H1 (cell line): ENCODE data around the gene NIPAL3. TPM values are rescaled to one million over a fixed set of nuclear protein-coding genes. Genes with fewer than 3 reads are reported as not detected.

Experiments used
- CTCF ChIA-PET: fragments of 300-600 bp; sonication (Branson Sonifier 250); formaldehyde crosslinking; loops from one replicate; lab custom pipeline; 2021; ENCODE audit not compliant: partially characterized antibody; lab: Charles Lee
- POLR2A ChIA-PET: fragments of 300-600 bp; sonication (Branson Sonifier 250); formaldehyde crosslinking; loops from one replicate; lab custom pipeline; 2021; ENCODE audit warnings: inconsistent platforms; ENCODE audit not compliant: partially characterized antibody; lab: Charles Lee
- DNase-seq, 2 experiments: peaks; one replicate each; pipeline versions ENCODE4 v3.0.0 to v3.0.0-alpha.2; 2010 to 2022; ENCODE audit warnings: low spot score in 2 of 2, low read depth in 1 of 2, mixed read lengths in 1 of 2
- FAIRE-seq: peaks from 2 replicates; lab custom pipeline; 2011; peaks lifted over from hg19 to GRCh38; lab: Jason Lieb, UNC
- H2AFZ ChIP-seq: 2 replicates; pipeline ENCODE4 v1.8.1; 2012; ENCODE audit warnings: low read length, inconsistent platforms
- H2AK5ac ChIP-seq: 2 replicates; pipeline ENCODE4 v1.6.1; 2013; ENCODE audit warnings: low read depth, low read length
- H2BK120ac ChIP-seq: replicated peaks from 2 replicates; pipeline ENCODE3; 2013; ENCODE audit warnings: low read depth, low read length, inconsistent platforms
- H2BK12ac ChIP-seq: 2 replicates; pipeline ENCODE4 v1.6.1; 2013; ENCODE audit warnings: low read depth, low read length
- H2BK15ac ChIP-seq: 2 replicates; pipeline ENCODE4 v1.6.1; 2013; ENCODE audit warnings: low read length
- H2BK20ac ChIP-seq: 2 replicates; pipeline ENCODE4 v1.6.1; 2013; ENCODE audit warnings: low read length
- H2BK5ac ChIP-seq: 2 replicates; pipeline ENCODE4 v1.6.1; 2013; ENCODE audit warnings: low read depth, low read length
- H3K14ac ChIP-seq: 2 replicates; pipeline ENCODE4 v1.6.1; 2013; ENCODE audit warnings: inconsistent platforms; ENCODE audit not compliant: insufficient read length
- H3K18ac ChIP-seq: 2 replicates; pipeline ENCODE4 v1.6.1; 2013; ENCODE audit warnings: low read length; ENCODE audit errors: extremely low read depth
- H3K23ac ChIP-seq: 2 replicates; pipeline ENCODE4 v1.6.1; 2013; ENCODE audit warnings: inconsistent platforms; ENCODE audit not compliant: insufficient read length
- H3K23me2 ChIP-seq: 2 replicates; pipeline ENCODE4 v1.6.1; 2013; ENCODE audit warnings: low read depth, low read length
- H3K27ac ChIP-seq: 2 replicates; pipeline ENCODE4 v1.6.1; 2011; ENCODE audit warnings: low read depth, low read length, inconsistent platforms
- H3K27me3 ChIP-seq, 4 experiments: replicated peaks in 1 of 4; 1 replicate in 1 of 4; 2 replicates in 3 of 4; pipeline versions ENCODE4 v1.6.1 to v1.8.1; 2011 to 2013; ENCODE audit warnings: low read length in 3 of 4, mild to moderate bottlenecking in 3 of 4, inconsistent platforms in 2 of 4, mixed read lengths in 2 of 4, moderate library complexity in 1 of 4; ENCODE audit not compliant: control insufficient read depth in 3 of 4, insufficient read depth in 3 of 4; ENCODE audit errors: extremely low read depth in 1 of 4
- H3K36me3 ChIP-seq, 4 experiments: 2 replicates each; pipeline versions ENCODE4 v1.6.1 to v1.8.1; 2011 to 2013; ENCODE audit warnings: mild to moderate bottlenecking in 4 of 4, low read length in 3 of 4, moderate library complexity in 2 of 4, control low read depth in 1 of 4, inconsistent platforms in 1 of 4; ENCODE audit not compliant: insufficient read depth in 4 of 4, control insufficient read depth in 2 of 4
- H3K4ac ChIP-seq: replicated peaks from 2 replicates; pipeline ENCODE3; 2013; ENCODE audit warnings: low read length, low read depth, mixed read lengths, inconsistent platforms; ENCODE audit not compliant: insufficient read length
- H3K4me1 ChIP-seq, 4 experiments: replicated peaks in 1 of 4; 1 replicate in 1 of 4; 2 replicates in 3 of 4; pipeline versions ENCODE4 v1.6.1 to v1.8.1; 2011 to 2013; ENCODE audit warnings: low read length in 3 of 4, inconsistent platforms in 2 of 4, mixed read lengths in 1 of 4; ENCODE audit not compliant: insufficient read depth in 4 of 4, control insufficient read depth in 3 of 4
- H3K4me2 ChIP-seq, 2 experiments: 2 replicates each; pipeline versions ENCODE4 v1.6.1 to v1.8.1; 2011 to 2013; ENCODE audit warnings: low read depth in 2 of 2, low read length in 2 of 2, control low read depth in 1 of 2, inconsistent platforms in 1 of 2, mild to moderate bottlenecking in 1 of 2; ENCODE audit not compliant: insufficient read depth in 1 of 2
- H3K4me3 ChIP-seq, 4 experiments: fragments of 200-600, 300-600 bp in 1 of 4; sonication (generic), shearing (Covaris generic), sonication (Bioruptor Twin) in 1 of 4; 2 replicates each; pipeline versions ENCODE4 v1.5.1 to v1.8.1; 2011 to 2016; ENCODE audit warnings: low read length in 4 of 4, low read depth in 3 of 4, control low read depth in 2 of 4, inconsistent platforms in 2 of 4, mild to moderate bottlenecking in 2 of 4, mixed read lengths in 1 of 4, moderate library complexity in 1 of 4; ENCODE audit not compliant: insufficient read depth in 2 of 4; ENCODE audit errors: extremely low read depth in 1 of 4
- H3K56ac ChIP-seq: replicated peaks from 2 replicates; pipeline ENCODE3; 2013; ENCODE audit warnings: low read depth, mild to moderate bottlenecking, mixed read lengths, low read length, inconsistent platforms; ENCODE audit not compliant: insufficient read length
- H3K79me1 ChIP-seq: 2 replicates; pipeline ENCODE4 v1.6.1; 2013; ENCODE audit warnings: low read depth, low read length, control low read depth
- H3K79me2 ChIP-seq, 2 experiments: 2 replicates each; pipeline versions ENCODE4 v1.6.1 to v1.8.1; 2012 to 2013; ENCODE audit warnings: low read length in 2 of 2, mild to moderate bottlenecking in 2 of 2, inconsistent platforms in 1 of 2; ENCODE audit not compliant: insufficient read depth in 2 of 2, control insufficient read depth in 1 of 2
- H3K9ac ChIP-seq, 4 experiments: replicated peaks in 1 of 4; 1 replicate in 1 of 4; 2 replicates in 3 of 4; pipeline versions ENCODE4 v1.6.1 to v1.8.1; 2011 to 2013; ENCODE audit warnings: low read depth in 3 of 4, low read length in 3 of 4, control low read depth in 2 of 4, mild to moderate bottlenecking in 2 of 4, moderate library complexity in 2 of 4, inconsistent platforms in 1 of 4; ENCODE audit errors: extremely low read depth in 1 of 4
- H3K9me3 ChIP-seq, 2 experiments: 2 replicates each; pipeline versions ENCODE4 v1.6.1 to v1.8.1; 2012 to 2013; ENCODE audit warnings: mild to moderate bottlenecking in 2 of 2, moderate library complexity in 2 of 2, control low read depth in 1 of 2, inconsistent platforms in 1 of 2, low read depth in 1 of 2, low read length in 1 of 2, mixed read lengths in 1 of 2; ENCODE audit not compliant: insufficient read depth in 2 of 2
- H4K20me1 ChIP-seq, 2 experiments: replicated peaks in 1 of 2; 2 replicates each; pipeline versions ENCODE3 to v1.8.1; 2011 to 2013; ENCODE audit warnings: inconsistent platforms in 2 of 2, low read length in 2 of 2, mild to moderate bottlenecking in 1 of 2; ENCODE audit not compliant: insufficient read depth in 2 of 2, control insufficient read depth in 1 of 2
- H4K5ac ChIP-seq: 2 replicates; pipeline ENCODE4 v1.6.1; 2013; ENCODE audit warnings: low read length, low read depth, mixed read lengths, inconsistent platforms; ENCODE audit not compliant: insufficient read length
- H4K8ac ChIP-seq: 2 replicates; pipeline ENCODE4 v1.8.0; 2013; ENCODE audit warnings: mild to moderate bottlenecking, moderate library complexity, low read length, inconsistent platforms; ENCODE audit not compliant: insufficient read depth; ENCODE audit errors: extremely low read depth
- H4K91ac ChIP-seq: replicated peaks from 2 replicates; pipeline ENCODE3; 2013; ENCODE audit warnings: low read length, mixed read lengths, inconsistent platforms; ENCODE audit not compliant: insufficient read length
- KDM4A ChIP-seq: IDR thresholded peaks from one replicate; pipeline ENCODE4 v1.7.1; 2012; ENCODE audit warnings: low read depth, mild to moderate bottlenecking, moderate library complexity, low read length, inconsistent platforms; ENCODE audit not compliant: severe bottlenecking
- RAD21 ChIP-seq, 2 experiments: IDR thresholded peaks in 1 of 2; conservative IDR thresholded peaks in 1 of 2; 2 replicates each; pipeline ENCODE4 v1.6.1; 2011; ENCODE audit warnings: low read depth in 2 of 2, low read length in 2 of 2, improper control_type of control experiment in 1 of 2, inconsistent platforms in 1 of 2, mild to moderate bottlenecking in 1 of 2, moderate library complexity in 1 of 2
- WGBS, 2 experiments: shearing (Covaris generic) in 1 of 2; methylation state at CpG; one replicate each; pipeline versions ENCODE4 v1.1.6 to v1.1.7; 2013 to 2015; ENCODE audit warnings: low lambda C conversion rate in 2 of 2, mixed read lengths in 2 of 2, inconsistent platforms in 1 of 2, low coverage in 1 of 2, missing lambda C conversion rate in 1 of 2; ENCODE audit not compliant: insufficient replicate concordance in 2 of 2, insufficient coverage in 1 of 2, insufficient read length in 1 of 2; ENCODE audit errors: extremely low coverage in 1 of 2, missing lambda C conversion rate in 1 of 2; 5-methylcytosine and 5-hydroxymethylcytosine counted together
- polyA plus RNA-seq, 7 experiments: library from polyadenylated mRNA; depleted of rRNA in 3 of 7; stranded (reverse) in 5 of 7; unstranded in 2 of 7; fragments of >200 nt in 5 of 7; fragments of 200-250 nt in 2 of 7; gene quantifications; 1 replicate in 5 of 7; 2 replicates in 1 of 7; 4 replicates in 1 of 7; pipeline versions ENCODE4 v1.2.1 to v1.2.3, GENCODE V29; 2011 to 2013; ENCODE audit warnings: missing spikeins in 2 of 7, mixed read lengths in 2 of 7
- total RNA-seq: library from RNA; stranded (reverse); fragmentation: NEBNext Ultra II Directional; extraction: Animal tissue kit (Norgen Biotek cat#: 25700); gene quantifications from 2 replicates; pipeline ENCODE4 v1.2.1, GENCODE V29; 2021
- TF ChIP-seq, protein P1 (sequence below), 3 experiments: IDR thresholded peaks; 1 replicate in 2 of 3; 2 replicates in 1 of 3; pipeline versions ENCODE4 v1.5.1 to v1.6.1; 2011; ENCODE audit warnings: low read length in 3 of 3, mild to moderate bottlenecking in 3 of 3, inconsistent platforms in 2 of 3, low read depth in 1 of 3, moderate library complexity in 1 of 3; ENCODE audit not compliant: insufficient read depth in 1 of 3; ENCODE audit errors: control extremely low read depth in 1 of 3

NIPAL3 gene
- total and polyA plus RNA-seq, 2 of the 8 experiments (the other 6 are each of a cell fraction or from before 2014, with no cell fraction given): 8.8 to 11.0 TPM

DNA sequence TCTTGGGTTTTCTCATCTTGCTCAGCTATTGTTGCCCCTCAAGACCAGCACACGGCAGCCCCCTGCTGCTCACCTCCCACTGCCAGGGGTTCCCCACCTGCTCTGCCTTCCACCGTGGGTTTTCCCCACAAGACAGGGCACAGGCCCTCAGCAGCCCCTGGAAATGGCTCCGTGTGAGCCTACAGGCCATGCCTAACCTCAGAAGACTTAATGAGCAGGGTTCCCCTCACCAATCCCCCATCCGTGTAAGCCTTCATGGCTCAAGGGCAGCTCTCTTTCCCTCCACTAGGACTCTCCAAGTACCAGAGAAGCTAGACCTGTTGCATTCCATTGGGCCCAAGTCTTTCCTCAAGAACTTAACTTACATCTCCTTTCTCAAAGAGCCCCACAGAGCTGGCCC lies 68.6 kb downstream of the NIPAL3 start:
- H2BK20ac ChIP-seq: no peak overlapping the region
- H4K20me1 ChIP-seq: no peaks in the 10 kb centered on the region
- no peak overlapping the region for H2BK5ac ChIP-seq
- H3K4me2 ChIP-seq: no peak overlapping the region
- H3K36me3 ChIP-seq: no peaks in the 10 kb centered on the region; a peak in 1 of 8 replicates
- no peaks in the 10 kb centered on the region for H3K23me2 ChIP-seq
- H3K4me3 ChIP-seq: no peak overlapping the region
- H3K27ac ChIP-seq: no peak overlapping the region
- H3K18ac ChIP-seq: no peak overlapping the region
- H2BK15ac ChIP-seq: no peak overlapping the region
- WGBS, 2 experiments: 90% methylated on average over 4 of the region's 4 CpGs; no CpG with 5 or more reads in 1 of the 2 experiments
- H4K8ac ChIP-seq: no peak overlapping the region; the same call in 1 of the 2 replicates
- H3K4ac ChIP-seq: no peak overlapping the region
- H3K79me2 ChIP-seq: no peaks in the 10 kb centered on the region
- FAIRE-seq (no peak), DNase-seq (no peak)
- H3K56ac ChIP-seq: peak overlapping the region; percentile 25
- no peak overlapping the region for H2BK120ac ChIP-seq
- no peak overlapping the region for H4K91ac ChIP-seq
- H2BK12ac ChIP-seq: no peak overlapping the region
- peaks cover 4% of the 10 kb centered on the region in 2 experiments; a peak in 1 of 4 replicates for H3K9me3 ChIP-seq
- TF ChIP-seq, protein P1, sequence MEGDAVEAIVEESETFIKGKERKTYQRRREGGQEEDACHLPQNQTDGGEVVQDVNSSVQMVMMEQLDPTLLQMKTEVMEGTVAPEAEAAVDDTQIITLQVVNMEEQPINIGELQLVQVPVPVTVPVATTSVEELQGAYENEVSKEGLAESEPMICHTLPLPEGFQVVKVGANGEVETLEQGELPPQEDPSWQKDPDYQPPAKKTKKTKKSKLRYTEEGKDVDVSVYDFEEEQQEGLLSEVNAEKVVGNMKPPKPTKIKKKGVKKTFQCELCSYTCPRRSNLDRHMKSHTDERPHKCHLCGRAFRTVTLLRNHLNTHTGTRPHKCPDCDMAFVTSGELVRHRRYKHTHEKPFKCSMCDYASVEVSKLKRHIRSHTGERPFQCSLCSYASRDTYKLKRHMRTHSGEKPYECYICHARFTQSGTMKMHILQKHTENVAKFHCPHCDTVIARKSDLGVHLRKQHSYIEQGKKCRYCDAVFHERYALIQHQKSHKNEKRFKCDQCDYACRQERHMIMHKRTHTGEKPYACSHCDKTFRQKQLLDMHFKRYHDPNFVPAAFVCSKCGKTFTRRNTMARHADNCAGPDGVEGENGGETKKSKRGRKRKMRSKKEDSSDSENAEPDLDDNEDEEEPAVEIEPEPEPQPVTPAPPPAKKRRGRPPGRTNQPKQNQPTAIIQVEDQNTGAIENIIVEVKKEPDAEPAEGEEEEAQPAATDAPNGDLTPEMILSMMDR (IDR thresholded peaks at IDR 0.05; ENCODE audit: control extremely low read depth in 1 of 3, insufficient read depth in 1 of 3, low read depth in 1 of 3, low read length in 3 of 3): peak in 1 of 3 experiments; percentile 23; a peak in 1 of 4 replicates
- TF ChIP-seq KDM4A (no peak), RAD21 (IDR thresholded peaks at IDR 0.05 in 1 of 2, conservative IDR thresholded peaks at IDR 0.05 in 1 of 2; ENCODE audit: low read depth in 2 of 2, low read length in 2 of 2) (peak in 1 of 2 experiments; percentile 34; a peak in 1 of 4 replicates)
- TF ChIP-seq, all 59 proteins: peak for 2
- no peak overlapping the region for H3K14ac ChIP-seq
- H4K5ac ChIP-seq: no peak overlapping the region
- POLR2A ChIA-PET: no interaction called here
- CTCF ChIA-PET: interaction anchor here (0.7 to 2.3 kb wide), 8 partner anchors 9 to 103 kb away, joined by 3 to 9 read pairs (median 4); partner anchors contain the start of genes NIPAL3 and RCAN3
- H3K9ac ChIP-seq: no peak overlapping the region
- no peaks in the 10 kb centered on the region for H3K27me3 ChIP-seq
- no peak overlapping the region for H2AK5ac ChIP-seq
- H2AFZ ChIP-seq: no peak overlapping the region
- H3K4me1 ChIP-seq: peaks cover 0 to 3% (median 0%) of the 10 kb centered on the region in 4 experiments; a peak in 1 of 7 replicates
- H3K23ac ChIP-seq: no peak overlapping the region
- H3K79me1 ChIP-seq: no peaks in the 10 kb centered on the region
